IPS-15b (cell line): ENCODE results near the gene SLCO2A1.

Source experiments
- H3K27me3 ChIP-seq: one replicate; pipeline ENCODE4 v1.6.1; 2013; ENCODE audit warnings: low read length; ENCODE audit not compliant: control insufficient read depth, insufficient read depth
- H3K36me3 ChIP-seq: one replicate; pipeline ENCODE4 v1.6.1; 2013; ENCODE audit warnings: low read length; ENCODE audit not compliant: control insufficient read depth, insufficient read depth
- H3K4me1 ChIP-seq: one replicate; pipeline ENCODE4 v1.6.1; 2013; ENCODE audit warnings: mild to moderate bottlenecking, low read length; ENCODE audit not compliant: control insufficient read depth, insufficient read depth
- H3K4me3 ChIP-seq: one replicate; pipeline ENCODE4 v1.5.1; 2013; ENCODE audit warnings: low read depth, low read length
- H3K9ac ChIP-seq: one replicate; pipeline ENCODE4 v1.6.1; 2013; ENCODE audit warnings: low read depth, mild to moderate bottlenecking, low read length
- H3K9me3 ChIP-seq: one replicate; pipeline ENCODE4 v1.6.1; 2013; ENCODE audit warnings: mild to moderate bottlenecking, low read length; ENCODE audit not compliant: control insufficient read depth, insufficient read depth

Gene SLCO2A1

GRCh38 chr3:133937756-133938601 is 91.7 kb downstream of the SLCO2A1 start:
- H3K4me1 ChIP-seq = peaks cover 5% of the 10 kb centered on the region
- H3K9me3 ChIP-seq = no peaks in the 10 kb centered on the region
- no peaks in the 10 kb centered on the region for H3K27me3 ChIP-seq
- no peak overlapping the region for H3K9ac ChIP-seq
- H3K4me3 ChIP-seq = no peak overlapping the region
- no peaks in the 10 kb centered on the region for H3K36me3 ChIP-seq

DNA sequence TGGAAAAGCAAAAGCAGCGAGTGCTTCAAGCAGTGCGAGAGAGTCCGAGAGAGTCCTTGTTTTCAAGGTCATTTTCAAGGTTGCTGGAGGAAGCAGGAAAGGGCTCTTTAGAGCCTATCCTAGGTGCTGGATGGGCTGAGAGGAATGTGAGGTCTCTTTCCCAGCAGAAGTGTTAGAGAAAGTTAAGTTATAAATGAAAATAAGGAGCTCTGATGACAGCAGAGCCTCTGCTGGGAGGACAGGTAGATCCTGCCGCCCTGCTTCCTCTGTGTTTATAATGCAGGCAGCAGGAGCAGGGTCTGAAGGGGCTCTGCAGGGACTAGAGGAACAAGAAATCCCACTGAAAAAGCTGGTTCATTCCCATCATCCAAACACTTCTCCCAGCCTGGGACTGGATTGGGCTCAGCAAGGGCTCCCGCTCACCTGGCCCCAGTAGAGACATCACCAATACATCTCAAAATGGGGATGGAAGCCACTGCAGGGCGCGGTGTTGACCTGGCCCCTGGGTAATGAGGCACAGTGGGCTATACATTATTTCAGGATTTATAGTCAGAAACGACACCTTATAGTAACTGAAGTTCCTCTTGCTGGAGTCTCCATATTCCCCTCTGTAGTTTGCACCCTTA is 92.6 kb downstream of the SLCO2A1 start:
- Histone ChIP-seq H3K9me3 (no peaks in the 10 kb centered on the region), H3K4me1 (peaks cover under 1% of the 10 kb centered on the region), H3K9ac (no peak overlapping the region), H3K36me3 (no peaks in the 10 kb centered on the region), H3K4me3 (no peak overlapping the region), H3K27me3 (no peaks in the 10 kb centered on the region)

DNA sequence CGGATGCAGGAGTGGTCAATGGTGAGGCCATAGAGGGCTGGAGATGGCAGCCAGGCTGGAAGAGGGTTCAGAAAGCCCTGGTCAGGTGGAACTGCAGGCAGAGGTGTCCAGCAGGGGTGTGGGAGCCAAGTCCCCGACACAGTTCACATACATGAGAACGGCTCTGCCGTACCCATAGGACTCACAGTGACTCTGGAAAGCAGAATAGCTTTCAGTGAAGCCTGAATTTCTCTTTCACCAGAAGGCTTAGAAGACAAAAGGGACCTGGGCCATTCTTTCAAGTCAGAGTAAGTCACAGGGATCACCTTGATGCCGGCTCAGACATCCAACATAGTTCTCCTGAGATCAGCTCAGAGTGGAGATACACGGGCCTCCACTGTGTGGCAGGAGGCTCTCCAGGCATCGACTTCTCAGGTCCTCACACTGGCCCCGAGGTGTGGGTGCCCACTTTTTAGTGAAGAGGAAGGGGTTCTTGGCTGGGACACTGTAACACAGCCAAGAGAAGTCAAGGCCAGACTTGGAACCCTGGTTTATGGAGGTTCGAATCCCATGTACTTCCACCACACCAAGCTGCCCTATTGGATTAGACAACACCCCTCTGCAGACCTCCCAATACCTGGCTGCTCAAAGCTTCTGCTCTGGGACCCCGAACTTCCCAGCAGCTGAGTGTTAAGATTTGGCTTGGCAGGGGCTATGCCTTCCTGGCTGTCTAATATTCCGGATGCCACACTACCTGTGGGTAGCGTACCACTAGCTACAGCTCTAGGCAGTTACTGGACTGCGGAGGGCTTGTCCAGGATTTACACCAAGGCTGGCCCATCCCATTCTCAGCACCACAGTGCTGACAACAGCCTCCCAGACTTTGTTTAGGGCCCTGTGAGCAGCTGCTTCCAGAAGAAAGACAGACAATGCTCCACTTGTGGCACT is 93.6 kb downstream of the SLCO2A1 start:
- H3K36me3 ChIP-seq = no peaks in the 10 kb centered on the region
- H3K4me1 ChIP-seq = no peaks in the 10 kb centered on the region
- no peak overlapping the region for H3K9ac ChIP-seq
- H3K4me3 ChIP-seq = no peak overlapping the region
- no peaks in the 10 kb centered on the region for H3K27me3 ChIP-seq
- H3K9me3 ChIP-seq = no peaks in the 10 kb centered on the region

- no peak overlapping the region for H3K4me3 ChIP-seq
- H3K9ac ChIP-seq = no peak overlapping the region
- no peaks in the 10 kb centered on the region for H3K9me3 ChIP-seq
- H3K36me3 ChIP-seq = no peaks in the 10 kb centered on the region
- H3K27me3 ChIP-seq = no peaks in the 10 kb centered on the region
- no peaks in the 10 kb centered on the region for H3K4me1 ChIP-seq
Observed at GRCh38 chr3:133934996-133935842, 94.5 kb downstream of the SLCO2A1 start.

GRCh38 chr3:133934073-133934970 is 95.4 kb downstream of the SLCO2A1 start:
- no peaks in the 10 kb centered on the region for H3K36me3 ChIP-seq
- H3K4me3 ChIP-seq = no peak overlapping the region
- H3K9ac ChIP-seq = no peak overlapping the region
- H3K4me1 ChIP-seq = no peaks in the 10 kb centered on the region
- no peaks in the 10 kb centered on the region for H3K27me3 ChIP-seq
- no peaks in the 10 kb centered on the region for H3K9me3 ChIP-seq

GRCh38 chr3:133933097-133934024 is 96.4 kb downstream of the SLCO2A1 start:
- Histone ChIP-seq H3K4me1 (no peaks in the 10 kb centered on the region), H3K27me3 (peaks cover 7% of the 10 kb centered on the region), H3K36me3 (no peaks in the 10 kb centered on the region), H3K9me3 (no peaks in the 10 kb centered on the region), H3K4me3 (no peak overlapping the region), H3K9ac (no peak overlapping the region)

GRCh38 chr3:133932009-133932408 is 97.7 kb downstream of the SLCO2A1 start:
- H3K4me3 ChIP-seq = no peak overlapping the region
- no peaks in the 10 kb centered on the region for H3K9me3 ChIP-seq
- no peaks in the 10 kb centered on the region for H3K36me3 ChIP-seq
- H3K9ac ChIP-seq = no peak overlapping the region
- H3K4me1 ChIP-seq = no peaks in the 10 kb centered on the region
- H3K27me3 ChIP-seq = peaks cover 15% of the 10 kb centered on the region

DNA sequence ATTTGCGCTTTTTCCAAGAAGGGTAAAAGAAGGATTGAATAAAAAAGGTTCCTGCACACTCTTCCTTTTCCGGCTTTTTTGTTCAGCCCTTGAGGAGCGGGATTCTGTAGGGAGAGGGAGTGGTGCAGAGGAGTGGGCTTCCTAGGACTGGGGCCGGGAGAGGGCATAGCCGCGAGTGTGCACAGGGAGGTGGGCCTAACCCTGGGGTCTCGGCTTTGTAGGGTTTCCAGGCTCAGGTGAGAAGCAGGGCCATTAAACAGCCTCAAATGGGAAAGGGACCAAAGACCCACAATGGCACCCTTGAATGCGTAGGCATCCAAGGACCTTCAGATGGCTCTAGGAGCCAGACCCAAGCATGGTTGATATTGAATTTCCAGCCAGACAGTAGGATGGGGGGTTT is 98.6 kb downstream of the SLCO2A1 start:
- Histone ChIP-seq H3K4me1 (no peaks in the 10 kb centered on the region), H3K9ac (no peak overlapping the region), H3K27me3 (peaks cover 15% of the 10 kb centered on the region), H3K4me3 (no peak overlapping the region), H3K9me3 (no peaks in the 10 kb centered on the region), H3K36me3 (no peaks in the 10 kb centered on the region)

DNA sequence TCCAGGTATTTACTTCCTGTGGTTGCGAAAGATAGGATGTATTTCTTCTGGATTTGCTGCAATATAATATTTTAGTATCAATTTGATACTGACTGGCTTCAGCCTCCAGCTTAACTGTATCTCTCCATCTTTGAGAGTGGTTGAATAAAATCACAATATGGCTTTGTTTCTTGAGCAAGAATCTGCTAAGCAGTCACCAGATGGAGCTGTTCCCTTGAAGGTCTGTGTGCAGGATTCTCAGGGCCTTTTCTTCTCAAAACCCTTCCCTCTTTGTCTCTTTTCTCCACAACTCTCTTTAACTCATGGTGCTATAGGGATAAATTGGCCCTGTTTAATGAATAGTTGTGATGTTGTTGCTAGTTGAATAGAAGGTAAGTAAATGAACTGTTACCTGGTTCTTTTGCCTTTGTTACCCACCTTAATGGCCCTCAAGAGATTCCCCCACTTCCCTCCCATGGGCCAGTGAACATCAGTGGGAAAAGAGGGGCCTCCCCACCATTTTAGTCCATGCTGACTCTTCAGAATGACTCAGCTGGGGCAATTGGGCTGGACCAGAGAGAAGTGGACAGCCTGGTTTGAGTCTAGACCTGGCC is 99.3 kb downstream of the SLCO2A1 start:
- Histone ChIP-seq H3K4me1 (no peaks in the 10 kb centered on the region), H3K27me3 (peaks cover 17% of the 10 kb centered on the region), H3K36me3 (no peaks in the 10 kb centered on the region), H3K4me3 (no peak overlapping the region), H3K9me3 (no peaks in the 10 kb centered on the region), H3K9ac (no peak overlapping the region)
